ENCODE results near the gene DACH1.

DNA sequence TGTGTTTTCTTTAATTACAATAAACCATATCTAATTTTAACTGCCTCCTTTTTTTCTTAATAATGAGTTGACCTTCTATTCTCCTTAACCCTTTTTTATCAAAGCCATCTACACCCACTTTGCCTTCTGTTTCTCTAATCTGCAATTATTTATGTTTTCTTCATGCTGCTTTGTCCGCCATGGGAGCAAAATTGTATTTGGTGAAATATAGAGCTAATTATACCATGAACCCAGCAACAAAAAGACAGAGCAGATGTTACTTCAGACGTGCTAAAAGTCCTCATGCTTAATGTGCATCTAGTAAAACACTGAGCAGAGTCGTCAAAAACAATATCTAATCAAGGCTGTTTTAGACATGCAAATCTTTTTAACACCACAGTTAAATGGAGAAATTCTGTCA lies 264.7 kb downstream of the DACH1 start:
- no peak for TF ChIP-seq POLR2A (IDR thresholded peaks at IDR 0.05)
- TF ChIP-seq, protein P1, sequence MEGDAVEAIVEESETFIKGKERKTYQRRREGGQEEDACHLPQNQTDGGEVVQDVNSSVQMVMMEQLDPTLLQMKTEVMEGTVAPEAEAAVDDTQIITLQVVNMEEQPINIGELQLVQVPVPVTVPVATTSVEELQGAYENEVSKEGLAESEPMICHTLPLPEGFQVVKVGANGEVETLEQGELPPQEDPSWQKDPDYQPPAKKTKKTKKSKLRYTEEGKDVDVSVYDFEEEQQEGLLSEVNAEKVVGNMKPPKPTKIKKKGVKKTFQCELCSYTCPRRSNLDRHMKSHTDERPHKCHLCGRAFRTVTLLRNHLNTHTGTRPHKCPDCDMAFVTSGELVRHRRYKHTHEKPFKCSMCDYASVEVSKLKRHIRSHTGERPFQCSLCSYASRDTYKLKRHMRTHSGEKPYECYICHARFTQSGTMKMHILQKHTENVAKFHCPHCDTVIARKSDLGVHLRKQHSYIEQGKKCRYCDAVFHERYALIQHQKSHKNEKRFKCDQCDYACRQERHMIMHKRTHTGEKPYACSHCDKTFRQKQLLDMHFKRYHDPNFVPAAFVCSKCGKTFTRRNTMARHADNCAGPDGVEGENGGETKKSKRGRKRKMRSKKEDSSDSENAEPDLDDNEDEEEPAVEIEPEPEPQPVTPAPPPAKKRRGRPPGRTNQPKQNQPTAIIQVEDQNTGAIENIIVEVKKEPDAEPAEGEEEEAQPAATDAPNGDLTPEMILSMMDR (IDR thresholded peaks at IDR 0.05 in 4 of 5, conservative IDR thresholded peaks at IDR 0.05 in 1 of 5) = no peak
